Measurements from ENCODE around the gene NLK. TPM values are rescaled to one million over a fixed set of nuclear protein-coding genes. Genes with fewer than 3 reads are reported as not detected.

Gene NLK
- total and polyA plus RNA-seq, 2 of the 13 experiments (the other 11 are each of a cell fraction or from before 2014, with no cell fraction given), result 13.4 to 14.6 TPM

GRCh38 chr17:28043741-28044140 is 1.3 kb downstream of the NLK start:
- Histone ChIP-seq H3K27me3 (ENCODE audit: control insufficient read depth in 1 of 2, insufficient read depth in 2 of 2, low read length in 2 of 2) (no peaks in the 10 kb centered on the region), H3K9ac (ENCODE audit: insufficient read depth, low read depth, low read length) (0 out of 2 replicates have a peak overlapping the region, but pooled peaks have one; percentile 28), H3K36me3 (replicated peaks in 1 of 2; ENCODE audit: control insufficient read depth in 1 of 2, insufficient read depth in 2 of 2, low read length in 2 of 2) (no peaks in the 10 kb centered on the region), H3K27ac (ENCODE audit: extremely low read length, insufficient read depth, low read length) (no peak overlapping the region), H2AFZ (ENCODE audit: low read length) (no peak overlapping the region), H3K4me3 (replicated peaks in 1 of 3; ENCODE audit: insufficient read depth in 1 of 3, low read depth in 2 of 3, low read length in 3 of 3) (no peak overlapping the region), H3K4me2 (ENCODE audit: low read depth, low read length) (peak overlapping the region; percentile 68), H3K9me3 (ENCODE audit: low read length) (no peaks in the 10 kb centered on the region), H3K4me1 (ENCODE audit: insufficient read depth, low read length) (peaks cover 54% of the 10 kb centered on the region), H4K20me1 (ENCODE audit: insufficient read depth, low read length) (no peaks in the 10 kb centered on the region), H3K79me2 (ENCODE audit: insufficient read depth, low read length) (peaks cover 53% of the 10 kb centered on the region)
- BruUV-seq (replicated peaks), result no TSS peak
- ChIA-PET CTCF (ENCODE audit: low intra/inter-chr PET ratio, low total read pairs) (no interaction called here), POLR2A (no interaction called here)
- ATAC-seq (no peak), FAIRE-seq (no peak), DNase-seq (ENCODE audit: low spot score) (no peak)
- in situ Hi-C loops (cut with HindIII; ENCODE audit: extremely low pct_ligation_motif_present, low pct_unique_long_range_greater_than_20kb) (loop anchor here (25.0 kb wide), 2 partner anchors 94 to 269 kb away; partner anchors contain the start of gene TMEM97), intact Hi-C loops (cut with micrococcal nuclease; ENCODE audit: unreplicated experiment) (no loop called here)
- no peak for TF ChIP-seq SMYD3 (CRISPR knock-in tag; IDR thresholded peaks at IDR 0.05)
- TF ChIP-seq NFE2L2 (IDR thresholded peaks at IDR 0.05; ENCODE audit: low read length), result no peak
- TF ChIP-seq FOXO1 (CRISPR knock-in tag; IDR thresholded peaks at IDR 0.05), result no peak
- TF ChIP-seq ZNF558 (CRISPR knock-in tag; IDR thresholded peaks at IDR 0.05; ENCODE audit: borderline replicate concordance), result no peak
- no peak for TF ChIP-seq ZNF691 (CRISPR knock-in tag; IDR thresholded peaks at IDR 0.05; ENCODE audit: borderline replicate concordance, low read depth)
- TF ChIP-seq ZNF891 (CRISPR knock-in tag; IDR thresholded peaks at IDR 0.05), result no peak
- no peak for TF ChIP-seq ATM (IDR thresholded peaks at IDR 0.05; ENCODE audit: borderline replicate concordance)
- no peak for TF ChIP-seq CSRNP1 (CRISPR knock-in tag; IDR thresholded peaks at IDR 0.05)
- no peak for TF ChIP-seq FOXJ3 (CRISPR knock-in tag; IDR thresholded peaks at IDR 0.05; ENCODE audit: borderline replicate concordance)
- TF ChIP-seq MAZ (IDR thresholded peaks at IDR 0.05; ENCODE audit: borderline replicate concordance, low read depth, low read length), result no peak
- TF ChIP-seq MAZ (CRISPR knock-in tag; IDR thresholded peaks at IDR 0.05; ENCODE audit: low read depth), result no peak
- no peak for TF ChIP-seq NFYB (CRISPR knock-in tag; IDR thresholded peaks at IDR 0.05)
- TF ChIP-seq SATB2 (CRISPR knock-in tag; IDR thresholded peaks at IDR 0.05), result no peak
- no peak for TF ChIP-seq ZNF484 (CRISPR knock-in tag; IDR thresholded peaks at IDR 0.05; ENCODE audit: borderline replicate concordance, low read depth)
- no peak for TF ChIP-seq MAF1 (CRISPR knock-in tag; IDR thresholded peaks at IDR 0.05; ENCODE audit: borderline replicate concordance)
- no peak for TF ChIP-seq TBP (CRISPR knock-in tag; IDR thresholded peaks at IDR 0.05)
